Endothelial cell (in vitro differentiated cells): ENCODE measurements around the gene SDS. TPM values are rescaled to one million over a fixed set of nuclear protein-coding genes. Genes with fewer than 3 reads are reported as not detected.

ENCODE experiments used
- DNase-seq: peaks from one replicate; pipeline ENCODE4 v3.0.0; 2021; ENCODE audit warnings: low spot score
- H3K27ac Mint-ChIP-seq: one replicate; pipeline ENCODE4 v1.8.0; 2021; ENCODE audit warnings: mixed read lengths, inconsistent platforms; ENCODE audit not compliant: unreplicated experiment
- H3K27me3 Mint-ChIP-seq: one replicate; pipeline ENCODE4 v1.8.0; 2021; ENCODE audit warnings: mild to moderate bottlenecking, moderate library complexity, mixed read lengths, inconsistent platforms; ENCODE audit not compliant: unreplicated experiment
- H3K36me3 Mint-ChIP-seq: one replicate; pipeline ENCODE4 v1.8.0; 2021; ENCODE audit warnings: mild to moderate bottlenecking, low read depth, mixed read lengths, inconsistent platforms; ENCODE audit not compliant: unreplicated experiment
- H3K4me1 Mint-ChIP-seq: one replicate; pipeline ENCODE4 v1.8.0; 2021; ENCODE audit warnings: mild to moderate bottlenecking, mixed read lengths, inconsistent platforms; ENCODE audit not compliant: unreplicated experiment
- H3K4me3 Mint-ChIP-seq: one replicate; pipeline ENCODE4 v1.8.0; 2021; ENCODE audit warnings: mild to moderate bottlenecking, mixed read lengths, inconsistent platforms; ENCODE audit not compliant: unreplicated experiment
- H3K9me3 Mint-ChIP-seq: one replicate; pipeline ENCODE4 v1.8.0; 2021; ENCODE audit warnings: mixed read lengths, inconsistent platforms; ENCODE audit not compliant: unreplicated experiment
- total RNA-seq: library from RNA; stranded (reverse); fragmentation: NEBNext Ultra II Directional; extraction: Animal tissue kit (Norgen Biotek cat#: 25700); gene quantifications from one replicate; pipeline ENCODE4 v1.2.1, GENCODE V29; 2021; ENCODE audit not compliant: unreplicated experiment
- TF ChIP-seq, protein P1 (sequence below): fragments of 200-600 bp; sonication (generic); IDR thresholded peaks from one replicate; pipeline ENCODE4 v1.5.0; 2021; ENCODE audit warnings: antibody characterized with exemption; ENCODE audit not compliant: unreplicated experiment

SDS gene
- total RNA-seq, 1 donor from 2014 or later, result not detected

DNA sequence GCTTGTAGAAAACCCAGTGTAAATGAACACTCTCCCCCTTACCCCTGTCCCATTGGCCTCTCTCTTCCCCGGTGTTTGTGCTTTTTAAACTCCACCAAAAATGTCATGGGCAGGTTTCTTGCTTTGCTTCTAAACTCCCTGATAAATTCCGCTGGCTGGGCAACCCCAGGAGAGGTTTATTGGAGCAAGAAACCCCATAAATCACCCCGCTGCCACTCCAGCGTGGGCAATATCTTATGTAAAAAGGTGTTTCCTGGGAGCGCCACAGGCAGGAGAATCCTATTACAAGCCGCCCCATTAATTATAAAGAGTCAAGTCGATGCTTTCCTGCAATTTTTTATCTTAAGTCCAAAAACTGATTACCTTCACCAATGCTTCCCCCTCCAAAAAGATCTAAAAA is 45.2 kb upstream of the SDS start:
- H3K27me3 Mint-ChIP-seq, result no peaks in the 10 kb centered on the region
- no peaks in the 10 kb centered on the region for H3K36me3 Mint-ChIP-seq
- no peak for DNase-seq
- no peak overlapping the region for H3K27ac Mint-ChIP-seq
- no peaks in the 10 kb centered on the region for H3K4me1 Mint-ChIP-seq
- no peak overlapping the region for H3K4me3 Mint-ChIP-seq
- TF ChIP-seq, protein P1, sequence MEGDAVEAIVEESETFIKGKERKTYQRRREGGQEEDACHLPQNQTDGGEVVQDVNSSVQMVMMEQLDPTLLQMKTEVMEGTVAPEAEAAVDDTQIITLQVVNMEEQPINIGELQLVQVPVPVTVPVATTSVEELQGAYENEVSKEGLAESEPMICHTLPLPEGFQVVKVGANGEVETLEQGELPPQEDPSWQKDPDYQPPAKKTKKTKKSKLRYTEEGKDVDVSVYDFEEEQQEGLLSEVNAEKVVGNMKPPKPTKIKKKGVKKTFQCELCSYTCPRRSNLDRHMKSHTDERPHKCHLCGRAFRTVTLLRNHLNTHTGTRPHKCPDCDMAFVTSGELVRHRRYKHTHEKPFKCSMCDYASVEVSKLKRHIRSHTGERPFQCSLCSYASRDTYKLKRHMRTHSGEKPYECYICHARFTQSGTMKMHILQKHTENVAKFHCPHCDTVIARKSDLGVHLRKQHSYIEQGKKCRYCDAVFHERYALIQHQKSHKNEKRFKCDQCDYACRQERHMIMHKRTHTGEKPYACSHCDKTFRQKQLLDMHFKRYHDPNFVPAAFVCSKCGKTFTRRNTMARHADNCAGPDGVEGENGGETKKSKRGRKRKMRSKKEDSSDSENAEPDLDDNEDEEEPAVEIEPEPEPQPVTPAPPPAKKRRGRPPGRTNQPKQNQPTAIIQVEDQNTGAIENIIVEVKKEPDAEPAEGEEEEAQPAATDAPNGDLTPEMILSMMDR, result no peak
- no peaks in the 10 kb centered on the region for H3K9me3 Mint-ChIP-seq

DNA sequence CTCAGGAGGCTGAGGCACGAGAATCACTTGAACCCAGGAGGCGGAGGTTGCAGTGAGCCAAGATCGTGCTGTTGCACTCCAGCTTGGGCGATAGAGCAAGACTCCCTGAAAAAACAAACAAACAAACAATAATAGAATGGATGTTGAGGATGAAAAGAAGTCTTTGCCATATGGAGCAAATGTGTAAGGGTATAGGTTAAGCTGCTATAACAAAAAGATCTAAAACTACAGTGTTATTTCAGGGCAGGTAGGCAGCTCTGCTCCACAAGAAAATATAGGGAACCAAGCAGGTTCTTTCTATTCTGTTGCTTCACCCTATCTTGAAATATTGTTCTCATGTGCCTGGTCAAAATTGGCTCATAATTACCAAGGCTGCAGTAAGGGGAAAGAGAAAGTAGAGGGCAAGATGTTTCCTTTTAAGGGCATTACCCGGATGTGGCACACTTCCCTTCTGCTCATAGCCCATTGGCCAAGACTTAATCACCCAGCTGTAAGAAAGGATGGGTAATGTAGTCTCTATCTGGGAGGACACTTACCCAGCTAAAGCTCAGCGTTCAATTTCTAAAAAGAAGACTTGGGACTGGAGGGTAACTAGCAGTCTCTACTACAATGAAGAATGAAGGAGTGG is 42.0 kb upstream of the SDS start:
- no peaks in the 10 kb centered on the region for H3K27me3 Mint-ChIP-seq

DNA sequence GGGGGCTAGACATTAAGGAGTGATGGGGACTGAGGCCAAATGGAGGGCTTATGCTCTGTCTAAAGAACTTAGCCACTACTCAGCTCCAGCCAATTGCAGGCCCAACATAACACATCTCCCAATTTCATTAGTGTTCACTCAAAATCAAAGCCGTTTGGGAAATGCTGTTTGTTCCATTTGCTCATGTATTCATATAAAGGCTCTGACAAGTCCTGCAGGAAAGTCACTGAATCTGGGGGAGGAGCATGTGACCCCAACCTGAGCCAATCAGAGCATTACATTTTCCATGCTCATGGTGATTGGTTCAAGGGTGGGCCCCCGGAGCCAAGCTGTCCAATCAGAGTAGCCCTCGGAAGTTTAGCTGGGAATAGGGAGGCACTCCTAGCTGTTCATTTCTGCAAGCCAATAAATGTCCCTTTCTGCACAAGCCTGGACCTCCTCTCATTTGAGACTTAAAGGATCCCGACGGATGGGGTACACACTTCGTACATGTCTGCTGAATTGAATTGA is 39.4 kb upstream of the SDS start:
- TF ChIP-seq, protein P1, result no peak
- Mint-ChIP-seq H3K9me3 (no peaks in the 10 kb centered on the region), H3K36me3 (no peaks in the 10 kb centered on the region), H3K27ac (no peak overlapping the region), H3K4me1 (no peaks in the 10 kb centered on the region), H3K27me3 (peaks cover 5% of the 10 kb centered on the region), H3K4me3 (no peak overlapping the region)
- no peak for DNase-seq

More for the DNA sequence above, 42.0 kb upstream of the SDS start:
- Mint-ChIP-seq H3K9me3 (no peaks in the 10 kb centered on the region), H3K4me1 (no peaks in the 10 kb centered on the region), H3K27ac (no peak overlapping the region), H3K4me3 (no peak overlapping the region), H3K36me3 (no peaks in the 10 kb centered on the region)
- TF ChIP-seq, protein P1, result no peak
- no peak for DNase-seq

DNA sequence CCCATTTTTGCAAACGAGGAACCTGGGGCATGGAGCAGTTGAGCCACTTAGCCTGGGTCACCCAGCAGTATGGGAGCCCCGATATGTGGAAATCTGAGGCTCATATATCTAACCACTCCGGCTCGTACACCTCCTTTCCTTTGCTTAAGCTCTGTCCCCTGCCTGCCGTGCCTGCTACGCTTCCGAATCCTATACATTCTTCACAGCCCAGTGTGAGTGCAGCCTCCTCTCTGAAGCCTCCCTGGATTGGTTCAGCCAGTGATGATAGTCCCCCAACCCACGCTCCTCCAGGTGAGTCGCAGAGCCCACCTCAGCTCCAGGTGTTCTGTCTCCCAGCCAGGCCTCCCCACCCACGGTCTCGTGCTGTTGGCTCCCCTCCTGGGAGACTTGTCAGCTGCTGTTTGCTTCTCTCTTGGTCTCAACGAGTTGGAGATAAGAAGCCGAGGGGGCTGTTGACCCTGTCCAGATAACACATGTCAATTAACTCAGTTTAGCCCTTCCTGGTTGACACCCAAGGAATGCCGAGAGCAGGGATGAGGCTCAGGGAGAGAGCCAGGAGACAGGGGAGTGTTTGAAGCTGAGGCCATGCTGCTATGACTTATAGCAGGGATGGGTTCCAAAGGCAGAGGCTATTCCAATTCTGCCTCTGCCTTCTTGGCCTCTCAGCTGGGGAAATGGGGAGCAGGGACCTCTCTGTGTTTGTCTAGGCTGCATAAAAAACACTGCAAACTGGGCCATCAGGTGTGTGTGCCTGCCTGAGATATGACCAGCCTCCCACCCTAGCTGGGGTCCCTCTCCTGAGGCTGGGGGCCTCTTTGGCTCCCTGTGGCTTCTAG is 37.5 kb upstream of the SDS start:
- H3K4me3 Mint-ChIP-seq, result no peak overlapping the region
- TF ChIP-seq, protein P1, result no peak
- H3K36me3 Mint-ChIP-seq, result no peaks in the 10 kb centered on the region
- H3K9me3 Mint-ChIP-seq, result no peaks in the 10 kb centered on the region
- no peaks in the 10 kb centered on the region for H3K4me1 Mint-ChIP-seq
- H3K27me3 Mint-ChIP-seq, result peaks cover 5% of the 10 kb centered on the region
- no peak for DNase-seq
- no peak overlapping the region for H3K27ac Mint-ChIP-seq

DNA sequence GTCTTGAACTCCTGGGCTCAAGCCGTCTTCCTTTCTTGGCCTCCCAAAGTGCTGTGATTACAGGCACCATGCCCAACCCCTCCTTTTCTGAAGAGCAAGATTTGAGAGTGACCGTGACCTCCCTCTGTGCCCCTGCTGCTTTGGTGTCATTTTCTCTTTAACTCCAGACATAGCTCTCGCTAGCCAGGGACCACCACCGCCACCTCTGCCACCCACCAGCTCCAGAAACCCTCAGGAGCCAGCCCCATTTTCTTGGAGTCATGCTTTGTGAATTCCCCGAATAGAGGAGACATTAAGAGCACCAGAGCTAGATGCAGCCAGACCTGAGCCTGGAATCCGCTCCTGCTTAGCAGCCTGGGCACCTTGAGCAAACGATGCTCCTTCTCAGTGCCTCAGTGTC is 36.6 kb upstream of the SDS start:
- no peaks in the 10 kb centered on the region for H3K4me1 Mint-ChIP-seq
- H3K9me3 Mint-ChIP-seq, result no peaks in the 10 kb centered on the region
- no peak overlapping the region for H3K4me3 Mint-ChIP-seq
- H3K27me3 Mint-ChIP-seq, result peaks cover 5% of the 10 kb centered on the region
- TF ChIP-seq, protein P1, result no peak
- DNase-seq, result no peak
- no peaks in the 10 kb centered on the region for H3K36me3 Mint-ChIP-seq
- H3K27ac Mint-ChIP-seq, result no peak overlapping the region
